HT-29 (cell line): ENCODE data around the gene NFATC2. TPM values are rescaled to one million over a fixed set of nuclear protein-coding genes. Genes with fewer than 3 reads are reported as not detected.

Source experiments
- DNase-seq: peaks from one replicate; pipeline ENCODE4 v3.0.0-alpha.2; 2015; ENCODE audit warnings: low spot score
- small RNA-seq: library from RNA; depleted of rRNA; stranded (forward); fragments of <200 nt; gene quantifications from one replicate; pipeline ENCODE3, GENCODE V24; 2014
- total RNA-seq: library from RNA; depleted of rRNA; stranded (reverse); fragments of >200 nt; shearing (Covaris generic); gene quantifications from 2 replicates; pipeline ENCODE4 v1.2.3, GENCODE V29; 2014; rRNA removed

Gene NFATC2
- total RNA-seq, 1 experiment from 2014 or later, result 0.51 TPM

- DNase-seq, result no peak
Measured at GRCh38 chr20:51337126-51337805, 205.3 kb downstream of the NFATC2 start.

Small RNA genes within 50 kb of the gene (small RNA-seq; reads per million reads assigned to genes)
- not detected for gene MIR3194

Other genes starting within 250 kb of the NFATC2 start
- gene ATP9A, start 225.7 kb upstream of the NFATC2 start, total RNA-seq, result 55.1 and 70.3 TPM in 2 replicates